HG02798 (cell line): ENCODE data around the gene SAMD9.
"Not testable (repeated sequence)": the region's sequence is repeated elsewhere in the genome, so short reads cannot be mapped to it uniquely, and the experiment has no call there.

Experiments used
- ATAC-seq: cut with Tn5 transposase; IDR thresholded peaks from one replicate; pipeline ENCODE4 v1.9.1; 2021; ENCODE audit warnings: mild to moderate bottlenecking; ENCODE audit not compliant: unreplicated experiment, poor library complexity

The SAMD9 gene

GRCh38 chr7:93120592-93121549 is 3.1 kb upstream of the SAMD9 start:
- no peak for ATAC-seq

- no peak for ATAC-seq
These were observed 1.6 kb upstream of the SAMD9 start for GRCh38 chr7:93119191-93119905.

- no peak for ATAC-seq
These were observed 452 bp downstream of the SAMD9 start for GRCh38 chr7:93117327-93117726.

- no peak for ATAC-seq
These were observed 2.0 kb downstream of the SAMD9 start for GRCh38 chr7:93115796-93116195.

- ATAC-seq, result no peak
These were observed 9.8 kb downstream of the SAMD9 start for GRCh38 chr7:93108003-93108402.

- ATAC-seq, result no peak
These were observed 20.4 kb downstream of the SAMD9 start for GRCh38 chr7:93097388-93097787.

- peak; percentile 79 for ATAC-seq
These were observed 24.9 kb downstream of the SAMD9 start for GRCh38 chr7:93092757-93093370.

GRCh38 chr7:93073357-93073756 is 44.4 kb downstream of the SAMD9 start:
- not testable (repeated sequence) for ATAC-seq

- ATAC-seq, result peak; percentile 55
These were observed 55.2 kb downstream of the SAMD9 start for GRCh38 chr7:93062599-93062998.

GRCh38 chr7:93060865-93061264 is 56.9 kb downstream of the SAMD9 start:
- ATAC-seq, result no peak

GRCh38 chr7:93060025-93060424 is 57.8 kb downstream of the SAMD9 start:
- ATAC-seq, result no peak

- ATAC-seq, result not testable (repeated sequence)
These were observed 61.2 kb downstream of the SAMD9 start for GRCh38 chr7:93056621-93057020.

- ATAC-seq, result peak; percentile 63
These were observed 62.2 kb downstream of the SAMD9 start for GRCh38 chr7:93055543-93056107.

GRCh38 chr7:93054975-93055374 is 62.8 kb downstream of the SAMD9 start:
- ATAC-seq, result no peak

- no peak for ATAC-seq
These were observed 63.5 kb downstream of the SAMD9 start for GRCh38 chr7:93053949-93054943.

GRCh38 chr7:93053209-93053948 is 64.4 kb downstream of the SAMD9 start:
- no peak for ATAC-seq

GRCh38 chr7:93051660-93052059 is 66.1 kb downstream of the SAMD9 start:
- ATAC-seq, result no peak
